ENCODE data around the gene BCAR3.

GRCh38 chr1:93569489-93569888, 112.1 kb downstream of the BCAR3 start:
- TF ChIP-seq POLR2AphosphoS5 (IDR thresholded peaks at IDR 0.05; ENCODE audit: low read depth, low read length) (no peak), TAF1 (IDR thresholded peaks at IDR 0.05; ENCODE audit: borderline replicate concordance, low read depth, low read length) (no peak), POLR2A (IDR thresholded peaks at IDR 0.05; ENCODE audit: low read depth, low read length) (no peak)

Measured in GM12892 (cell line).